NCI-H1105 treated with DMSO at 0.1 percent for 48 hours (cell line): ENCODE data around the gene ABCA6.
"Not testable (repeated sequence)": the region's sequence is repeated elsewhere in the genome, so short reads cannot be mapped to it uniquely, and the experiment has no call there.

ENCODE experiments used
- DNase-seq: peaks from one replicate; lab custom pipeline; 2025; lab: John Stamatoyannopoulos, UW

Gene ABCA6, protein sequence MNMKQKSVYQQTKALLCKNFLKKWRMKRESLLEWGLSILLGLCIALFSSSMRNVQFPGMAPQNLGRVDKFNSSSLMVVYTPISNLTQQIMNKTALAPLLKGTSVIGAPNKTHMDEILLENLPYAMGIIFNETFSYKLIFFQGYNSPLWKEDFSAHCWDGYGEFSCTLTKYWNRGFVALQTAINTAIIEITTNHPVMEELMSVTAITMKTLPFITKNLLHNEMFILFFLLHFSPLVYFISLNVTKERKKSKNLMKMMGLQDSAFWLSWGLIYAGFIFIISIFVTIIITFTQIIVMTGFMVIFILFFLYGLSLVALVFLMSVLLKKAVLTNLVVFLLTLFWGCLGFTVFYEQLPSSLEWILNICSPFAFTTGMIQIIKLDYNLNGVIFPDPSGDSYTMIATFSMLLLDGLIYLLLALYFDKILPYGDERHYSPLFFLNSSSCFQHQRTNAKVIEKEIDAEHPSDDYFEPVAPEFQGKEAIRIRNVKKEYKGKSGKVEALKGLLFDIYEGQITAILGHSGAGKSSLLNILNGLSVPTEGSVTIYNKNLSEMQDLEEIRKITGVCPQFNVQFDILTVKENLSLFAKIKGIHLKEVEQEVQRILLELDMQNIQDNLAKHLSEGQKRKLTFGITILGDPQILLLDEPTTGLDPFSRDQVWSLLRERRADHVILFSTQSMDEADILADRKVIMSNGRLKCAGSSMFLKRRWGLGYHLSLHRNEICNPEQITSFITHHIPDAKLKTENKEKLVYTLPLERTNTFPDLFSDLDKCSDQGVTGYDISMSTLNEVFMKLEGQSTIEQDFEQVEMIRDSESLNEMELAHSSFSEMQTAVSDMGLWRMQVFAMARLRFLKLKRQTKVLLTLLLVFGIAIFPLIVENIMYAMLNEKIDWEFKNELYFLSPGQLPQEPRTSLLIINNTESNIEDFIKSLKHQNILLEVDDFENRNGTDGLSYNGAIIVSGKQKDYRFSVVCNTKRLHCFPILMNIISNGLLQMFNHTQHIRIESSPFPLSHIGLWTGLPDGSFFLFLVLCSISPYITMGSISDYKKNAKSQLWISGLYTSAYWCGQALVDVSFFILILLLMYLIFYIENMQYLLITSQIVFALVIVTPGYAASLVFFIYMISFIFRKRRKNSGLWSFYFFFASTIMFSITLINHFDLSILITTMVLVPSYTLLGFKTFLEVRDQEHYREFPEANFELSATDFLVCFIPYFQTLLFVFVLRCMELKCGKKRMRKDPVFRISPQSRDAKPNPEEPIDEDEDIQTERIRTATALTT (N-terminal part only)

DNA sequence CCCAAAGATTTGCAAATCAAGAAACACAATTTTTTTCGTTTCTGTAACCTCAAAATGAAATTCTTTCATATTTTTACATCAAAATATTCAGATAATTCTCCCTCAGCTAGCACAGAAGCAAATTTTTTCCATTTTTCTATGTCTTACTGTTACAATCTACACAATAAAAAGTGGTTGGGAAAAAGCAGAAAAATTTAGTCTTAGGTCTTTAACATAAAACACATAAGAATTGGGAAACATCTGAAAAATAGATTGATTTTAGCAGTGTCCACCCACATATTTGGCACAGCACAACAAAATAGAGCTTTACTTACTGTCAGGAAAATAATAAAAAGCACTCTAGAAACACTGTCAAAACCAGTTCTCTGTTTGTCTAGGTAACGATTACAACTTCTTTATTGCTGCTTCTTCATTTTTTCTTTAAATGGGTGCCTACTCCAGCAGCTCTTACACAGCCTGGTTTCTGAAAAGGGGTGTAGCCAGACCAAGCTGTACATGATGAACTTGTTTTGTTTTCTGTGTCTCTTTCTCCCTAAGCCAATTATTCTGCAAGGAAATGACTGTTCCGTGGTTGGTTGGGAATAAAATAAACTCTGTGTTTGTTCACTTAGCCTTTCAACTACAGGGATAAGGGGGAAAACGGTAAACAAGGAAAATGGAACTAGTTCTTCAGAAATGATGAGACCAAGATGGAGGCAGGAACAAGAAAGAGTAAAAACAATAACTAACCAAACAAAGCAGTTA is at the start of gene ABCA6:
TSS of gene ABCA6 (minus strand) at position 465 of the 744 bp plus-strand sequence. CDS start 1,192 bp downstream, outside the sequence.
- DNase-seq: no peak

- DNase-seq: no peak
Observed at GRCh38 chr17:69188796-69189195, 47.1 kb upstream of the ABCA6 start.

GRCh38 chr17:69188064-69188463 is 46.4 kb upstream of the ABCA6 start:
- DNase-seq: no peak

GRCh38 chr17:69187294-69187693 is 45.6 kb upstream of the ABCA6 start:
- no peak for DNase-seq

DNA sequence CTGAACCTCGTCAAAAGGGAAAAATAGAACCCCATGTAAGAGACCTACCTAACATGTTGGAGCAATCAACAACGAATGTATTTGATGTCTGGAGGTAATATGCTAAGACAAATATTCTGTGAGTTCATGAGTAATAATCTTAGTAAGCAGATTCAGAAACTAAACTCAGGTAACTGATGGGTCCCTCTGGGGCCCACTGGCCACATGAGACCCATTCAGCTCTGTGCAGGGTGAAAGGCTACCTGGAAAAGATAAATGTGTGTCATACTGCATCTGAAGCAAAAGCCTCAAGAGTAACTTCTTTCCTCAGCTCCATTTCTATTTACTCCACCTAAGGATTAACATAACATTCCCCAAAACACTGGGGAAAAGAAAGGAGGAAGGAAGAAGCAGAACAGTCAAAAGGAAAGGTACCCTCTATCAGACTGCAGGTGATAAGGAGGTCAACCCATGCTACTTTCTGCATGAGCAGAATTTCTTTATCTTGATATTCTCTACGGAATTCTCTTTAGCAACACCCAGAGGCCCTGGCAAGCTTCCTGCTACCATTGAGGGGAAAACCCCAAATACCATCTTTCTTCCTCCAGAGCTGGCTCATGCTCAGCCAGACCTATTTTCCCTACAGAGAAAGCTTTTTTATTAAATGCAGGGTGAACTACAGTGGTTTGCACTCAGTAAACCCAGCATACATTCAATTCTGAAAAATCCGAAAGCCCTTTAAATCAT is 37.7 kb upstream of the ABCA6 start:
- no peak for DNase-seq

GRCh38 chr17:69176457-69176795 is 34.7 kb upstream of the ABCA6 start:
- no peak for DNase-seq

DNA sequence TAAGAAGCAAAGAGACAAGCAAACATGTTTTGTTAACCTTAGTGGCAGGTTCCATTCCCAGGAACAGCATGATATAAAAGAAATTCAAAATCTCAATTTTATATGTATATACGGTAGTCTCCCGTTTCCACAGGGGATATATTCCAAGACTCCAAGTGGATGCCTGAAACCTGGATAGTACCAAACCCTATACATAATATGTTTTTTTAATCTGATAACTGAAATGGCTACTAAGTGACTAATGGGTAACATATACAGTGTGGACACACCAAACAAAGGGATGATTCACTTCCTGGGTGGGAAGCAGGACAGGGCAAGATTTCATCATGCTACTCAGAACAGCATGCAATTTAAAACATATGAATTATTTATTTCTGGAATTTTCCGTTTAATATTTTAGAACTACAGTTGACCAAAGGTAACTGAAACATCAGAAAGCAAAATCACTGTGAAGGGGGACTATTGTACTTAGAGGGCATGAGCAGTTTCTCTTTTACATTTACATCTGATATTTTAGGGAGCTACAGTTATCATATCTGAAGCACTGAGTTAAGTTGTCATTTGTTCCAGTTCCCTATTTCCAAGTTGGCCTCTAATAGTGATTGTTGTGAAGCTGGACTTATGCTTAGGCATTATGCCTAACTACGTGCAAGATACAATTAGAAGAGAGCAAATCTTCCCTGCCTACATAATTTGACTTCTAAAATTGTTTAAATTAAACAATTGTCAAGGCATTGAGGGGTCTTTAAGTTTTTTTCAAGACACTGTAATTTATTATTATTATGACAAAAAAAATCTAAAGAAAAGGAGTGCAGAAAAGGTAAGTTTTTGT is 34.1 kb upstream of the ABCA6 start:
- DNase-seq: no peak

DNA sequence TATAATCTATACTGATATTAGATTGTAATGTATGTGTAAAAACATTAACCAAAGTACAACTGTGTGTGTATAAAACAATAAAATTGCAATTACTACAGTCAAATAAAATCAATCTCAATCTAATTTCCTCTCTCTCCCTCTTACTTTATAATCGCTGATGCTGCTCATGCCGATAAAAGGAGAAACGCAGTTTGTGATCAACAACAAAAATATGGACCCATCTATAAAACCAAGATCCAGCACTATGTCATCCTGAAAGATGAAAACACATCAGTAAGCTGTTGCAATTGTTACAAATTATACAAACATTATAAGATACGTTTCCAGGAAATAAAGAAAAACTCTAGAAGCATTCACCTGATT is 33.5 kb upstream of the ABCA6 start:
- DNase-seq: no peak

GRCh38 chr17:69173118-69173517 is 31.4 kb upstream of the ABCA6 start:
- no peak for DNase-seq

GRCh38 chr17:69170377-69170776 is 28.7 kb upstream of the ABCA6 start:
- no peak for DNase-seq

DNA sequence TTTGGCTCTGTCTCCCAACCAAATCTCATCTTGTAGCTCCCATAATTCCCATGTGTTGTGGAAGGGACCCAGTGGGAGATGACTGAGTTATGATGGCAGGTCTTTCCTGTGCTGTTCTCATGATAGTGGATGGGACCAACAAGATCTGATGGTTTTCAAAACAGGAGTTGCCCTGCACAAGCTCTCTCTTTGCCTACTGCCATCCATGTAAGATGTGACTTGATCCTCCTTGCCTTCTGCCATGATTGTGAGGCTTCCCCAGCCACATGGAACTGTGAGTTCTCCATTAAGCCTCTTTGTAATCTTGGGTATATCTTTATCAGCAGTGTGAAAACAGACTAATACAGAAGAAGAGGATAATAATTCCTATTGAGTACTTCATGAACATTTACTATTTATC is 26.9 kb upstream of the ABCA6 start:
- not testable (repeated sequence) for DNase-seq

GRCh38 chr17:69166957-69167356 is 25.3 kb upstream of the ABCA6 start:
- DNase-seq: no peak

- DNase-seq: no peak
Observed at GRCh38 chr17:69164206-69164605, 22.5 kb upstream of the ABCA6 start.

GRCh38 chr17:69159418-69159817 is 17.7 kb upstream of the ABCA6 start:
- DNase-seq: no peak

DNA sequence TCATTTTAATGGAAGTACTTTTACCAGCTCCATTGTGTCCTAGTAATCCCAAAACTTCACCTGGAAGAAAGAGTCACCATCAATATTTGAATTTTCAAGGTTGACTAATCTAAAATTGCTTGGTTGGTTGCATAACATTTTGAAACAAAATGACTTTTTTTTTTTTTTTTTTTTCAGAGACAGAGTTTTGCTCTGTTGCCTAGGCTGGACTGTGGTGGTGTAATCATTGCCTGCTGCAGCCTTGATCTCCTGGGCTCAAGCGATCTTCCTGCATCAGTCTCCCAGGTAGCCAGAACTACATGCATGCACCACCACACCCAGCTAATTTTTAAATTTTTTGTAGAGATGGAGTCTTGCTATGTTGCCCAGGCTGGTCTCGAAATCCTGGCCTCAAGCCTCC is 12.6 kb upstream of the ABCA6 start:
- no peak for DNase-seq

GRCh38 chr17:69150333-69150732 is 8.6 kb upstream of the ABCA6 start:
- no peak for DNase-seq

- DNase-seq: no peak
Observed at GRCh38 chr17:69147460-69147859, 5.8 kb upstream of the ABCA6 start.

DNA sequence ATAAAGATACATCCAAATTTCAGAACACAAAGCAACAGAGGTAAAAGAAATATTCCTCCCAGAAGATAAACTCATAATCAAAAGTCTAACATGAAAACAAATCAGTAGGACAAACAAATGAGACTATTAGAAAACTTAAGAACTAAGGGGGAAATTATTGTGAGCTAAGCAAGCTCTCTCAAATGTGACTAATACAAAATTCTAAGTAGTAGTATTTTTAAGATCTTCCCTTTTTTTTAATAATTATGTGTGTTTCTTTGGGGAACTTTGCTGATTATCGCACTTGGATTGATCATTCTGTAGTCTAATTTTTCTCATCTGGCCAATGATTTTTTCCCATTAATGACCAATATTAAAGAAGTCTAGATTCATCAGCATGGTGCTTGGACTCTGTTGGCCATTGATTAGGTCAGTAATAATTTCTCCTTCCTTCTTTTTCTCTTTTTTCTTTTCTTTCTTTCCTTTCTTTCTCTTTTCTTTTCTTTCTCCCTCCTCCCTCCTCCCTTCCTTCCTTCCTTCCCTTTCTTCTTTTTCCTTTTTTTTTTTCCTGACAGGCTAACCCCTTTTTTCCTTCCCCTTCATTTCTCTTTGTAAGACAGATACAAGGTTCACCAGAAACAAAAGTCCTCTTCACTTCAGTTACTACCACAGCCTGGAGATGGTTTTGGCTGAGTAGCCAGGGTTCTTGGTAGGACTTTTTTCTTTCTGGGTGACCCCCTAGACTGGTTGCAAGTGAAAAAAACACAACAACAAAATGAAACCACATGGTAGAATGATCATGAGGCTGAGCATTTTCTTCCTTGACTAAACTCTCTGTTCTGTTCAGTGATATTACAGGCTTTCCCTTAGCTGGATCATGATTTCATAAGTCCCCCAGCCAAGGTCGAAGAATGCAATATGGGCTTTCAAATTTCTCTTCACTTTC is 2.9 kb upstream of the ABCA6 start:
- no peak for DNase-seq

DNA sequence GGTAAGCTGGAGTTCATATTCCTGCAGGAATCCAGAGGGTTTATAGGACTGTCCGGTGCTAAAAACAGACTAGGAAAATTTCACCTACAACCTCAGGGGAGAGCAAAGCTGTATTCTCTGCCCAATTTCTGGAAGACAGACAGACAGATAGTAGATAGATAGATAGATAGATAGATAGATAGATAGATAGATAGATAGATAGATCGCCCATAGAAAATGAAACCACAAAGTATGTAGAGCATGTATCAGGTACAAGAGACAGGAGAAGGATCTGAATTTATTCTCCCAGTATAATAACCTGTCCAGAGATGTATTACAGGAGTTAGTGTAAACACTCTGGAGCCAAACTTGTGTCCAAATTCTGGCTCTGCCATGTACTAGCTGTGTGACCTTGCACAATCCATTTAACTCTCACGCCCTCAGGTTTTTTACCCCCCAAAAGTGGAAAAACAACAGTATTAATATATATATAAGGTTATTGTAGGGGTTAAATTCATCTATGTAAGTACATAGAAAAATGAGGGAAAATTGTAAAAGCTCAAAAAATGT is 2.1 kb upstream of the ABCA6 start:
- DNase-seq: no peak
